HG03103 (cell line): ENCODE data around the gene FBXO31.
"Not testable (repeated sequence)": the region's sequence is repeated elsewhere in the genome, so short reads cannot be mapped to it uniquely, and the experiment has no call there.

ENCODE experiments used
- ATAC-seq: cut with Tn5 transposase; IDR thresholded peaks from one replicate; pipeline ENCODE4 v1.9.1; 2021; ENCODE audit warnings: low read depth; ENCODE audit not compliant: unreplicated experiment

FBXO31 gene

GRCh38 chr16:87387942-87388817, 4.6 kb upstream of the FBXO31 start:
- ATAC-seq, result peak; percentile 35

- ATAC-seq, result not testable (repeated sequence)
Observed at GRCh38 chr16:87384875-87385167, 1.2 kb upstream of the FBXO31 start.

DNA sequence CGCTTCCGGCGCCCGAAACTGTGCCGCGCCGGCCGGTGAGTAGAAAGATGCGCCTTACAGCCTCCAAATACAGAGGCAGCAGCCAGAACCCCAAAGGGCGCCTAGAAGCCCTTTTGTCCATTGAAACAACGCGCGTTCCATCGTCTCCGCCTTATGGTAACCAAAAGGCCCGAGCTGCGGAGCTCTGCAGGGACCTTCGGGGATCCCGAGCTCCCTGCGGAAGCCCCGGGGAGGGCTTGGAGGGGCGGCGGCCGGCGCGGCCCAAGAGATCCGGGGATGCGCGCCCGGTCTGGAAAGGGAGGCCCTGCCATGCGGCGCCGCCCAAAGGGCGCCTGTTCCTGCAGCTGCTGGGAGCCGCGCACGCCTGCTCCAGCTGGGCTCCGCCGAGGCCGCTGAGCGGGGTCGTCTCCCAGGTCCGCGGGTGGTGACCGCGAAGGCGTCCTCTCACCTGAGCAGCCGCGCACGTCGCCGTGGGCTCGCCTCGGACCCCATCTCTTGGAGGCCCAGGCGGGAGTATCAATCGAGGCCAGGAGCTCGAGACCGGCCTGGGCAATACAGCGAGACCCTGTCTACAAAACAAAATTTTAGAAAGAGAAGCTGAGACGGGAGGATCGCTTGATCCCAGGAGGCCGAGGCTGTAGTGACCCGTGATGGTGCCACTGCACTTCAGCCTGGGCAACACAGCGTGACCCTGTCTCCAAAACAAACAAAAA, 742 bp upstream of the FBXO31 start:
- ATAC-seq, result peak; percentile 8

- no peak for ATAC-seq
Observed at GRCh38 chr16:87382023-87382785, 1.4 kb downstream of the FBXO31 start.

GRCh38 chr16:87380881-87381280, 2.7 kb downstream of the FBXO31 start:
- no peak for ATAC-seq

DNA sequence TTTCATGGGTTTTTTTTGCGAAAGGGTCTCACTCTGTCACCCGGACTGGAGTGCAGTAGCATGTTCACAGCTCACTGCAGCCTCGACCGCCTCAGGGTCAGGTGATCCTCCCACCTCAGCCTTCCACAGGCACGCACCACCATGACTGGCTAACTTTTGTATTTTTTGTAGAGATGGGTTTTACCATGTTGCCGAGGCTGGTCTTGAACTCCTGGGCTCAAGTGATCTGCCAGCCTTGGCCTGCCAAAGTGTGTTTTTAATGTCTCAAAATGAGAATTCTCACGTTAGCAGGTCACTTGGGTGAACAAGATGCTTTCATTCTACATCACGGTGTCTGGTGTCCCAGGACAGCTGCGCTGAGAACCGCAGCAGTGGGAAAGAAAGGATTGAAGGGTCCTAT, 3.2 kb downstream of the FBXO31 start:
- ATAC-seq, result no peak

- ATAC-seq, result not testable (repeated sequence)
Observed at GRCh38 chr16:87379312-87379752, 4.2 kb downstream of the FBXO31 start.

- no peak for ATAC-seq
Observed at GRCh38 chr16:87376660-87377059, 6.9 kb downstream of the FBXO31 start.

DNA sequence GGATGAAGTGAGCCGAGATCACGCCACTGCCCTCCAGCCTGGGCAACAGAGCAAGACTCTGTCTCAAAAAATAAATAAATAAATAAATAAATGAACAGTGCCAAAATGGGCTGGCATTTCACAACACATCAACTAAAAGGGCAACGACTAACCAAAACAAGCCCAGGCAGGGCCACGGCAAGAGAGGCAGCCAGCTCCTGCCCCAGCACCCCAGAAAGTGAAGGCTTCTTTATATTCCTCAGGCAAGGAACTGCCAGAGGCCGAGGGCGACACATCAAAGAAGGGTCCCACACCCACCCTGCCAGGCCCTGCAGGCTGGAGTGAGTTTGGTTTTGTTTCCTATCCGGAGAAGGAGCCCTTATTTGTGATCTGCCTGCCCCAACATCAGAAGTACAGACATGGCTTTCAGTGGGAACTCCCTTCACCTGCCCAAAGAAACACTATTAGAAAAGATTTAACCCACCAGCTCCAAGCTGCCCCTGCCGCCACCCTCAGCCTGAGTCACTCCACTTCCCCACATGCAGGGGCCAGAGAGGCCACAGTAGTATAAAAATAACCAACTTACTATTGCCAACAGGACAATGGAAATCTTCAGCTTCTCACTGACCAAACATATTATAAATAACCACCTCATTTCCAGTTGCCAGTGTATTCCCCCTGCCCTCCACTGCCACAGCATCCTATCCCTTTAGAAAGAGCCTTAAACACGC, 8.0 kb downstream of the FBXO31 start:
- no peak for ATAC-seq

- no peak for ATAC-seq
Observed at GRCh38 chr16:87374313-87374712, 9.3 kb downstream of the FBXO31 start.

- ATAC-seq, result no peak
Observed at GRCh38 chr16:87372305-87372704, 11.3 kb downstream of the FBXO31 start.

DNA sequence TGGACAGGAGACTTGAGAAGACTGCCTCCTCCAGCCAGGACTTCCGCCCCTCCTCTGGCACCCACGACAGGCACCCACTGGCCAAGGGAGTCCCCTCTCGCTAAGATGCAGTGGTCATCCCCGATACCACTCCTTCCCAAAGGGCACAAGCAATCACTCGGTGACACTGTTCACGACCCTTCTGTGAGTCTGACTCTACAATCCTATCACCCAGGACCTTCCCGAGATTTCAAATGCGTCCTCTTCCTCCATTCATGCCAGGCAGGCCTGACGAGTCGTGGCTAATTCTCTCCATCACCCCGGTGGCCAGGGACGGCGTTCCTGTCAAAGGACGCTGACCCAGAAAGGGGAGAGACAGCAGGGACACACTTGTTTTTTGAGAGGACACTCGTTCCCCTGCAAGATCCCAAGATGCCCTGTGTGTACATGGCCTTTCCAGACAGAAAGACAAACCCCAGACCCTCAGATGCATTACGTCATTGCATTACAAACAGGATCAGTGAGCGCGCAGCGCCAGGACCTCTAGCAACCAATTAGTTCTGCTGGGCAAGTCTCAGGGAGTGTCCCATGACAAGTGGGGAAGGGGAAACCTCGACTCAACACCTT, 12.2 kb downstream of the FBXO31 start:
- no peak for ATAC-seq

DNA sequence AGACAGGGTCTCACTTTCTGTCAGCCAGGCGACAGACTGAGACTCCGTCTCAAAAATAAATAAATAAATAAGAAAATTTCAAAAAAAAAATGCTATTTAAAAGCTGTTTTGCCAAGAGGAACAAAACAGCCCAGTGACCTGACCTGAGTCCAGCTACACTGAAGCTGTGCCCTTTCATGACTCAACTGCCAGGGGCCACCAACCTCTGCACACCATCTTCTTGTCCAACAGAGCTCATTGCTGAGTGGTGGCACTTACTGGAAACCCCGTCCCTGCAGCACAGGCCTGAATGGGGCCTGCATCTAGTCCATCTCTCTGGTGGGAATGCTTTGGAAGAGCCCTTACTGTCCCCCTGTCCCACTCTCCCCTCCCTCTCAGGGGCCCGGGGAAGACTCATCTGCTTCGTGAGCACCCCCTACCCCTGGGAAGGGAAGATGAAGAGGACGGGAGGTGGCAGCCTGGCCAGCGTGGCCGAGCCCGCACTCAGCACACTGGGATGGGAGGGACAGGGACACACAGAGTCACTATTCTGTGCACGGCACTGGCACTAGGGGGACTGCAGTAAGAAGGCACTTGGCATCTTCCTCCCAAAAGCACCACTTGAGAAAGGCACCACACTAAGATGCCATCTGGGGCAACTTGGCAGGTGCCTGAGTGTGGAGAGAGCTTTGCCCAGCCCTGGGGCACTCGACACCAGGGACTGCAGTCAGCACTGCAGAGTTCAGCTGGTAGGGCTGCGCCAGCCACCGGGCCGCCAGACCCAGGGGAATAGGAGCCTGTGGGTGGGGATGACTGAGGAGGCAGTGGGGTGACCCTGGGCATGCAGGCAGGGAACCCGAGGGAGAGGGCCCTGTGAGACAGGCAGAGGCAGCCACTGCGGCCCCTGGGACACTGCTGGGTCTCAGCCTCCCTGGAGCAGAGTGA, 13.5 kb downstream of the FBXO31 start:
- ATAC-seq, result no peak

- ATAC-seq, result no peak
Observed at GRCh38 chr16:87369117-87369765, 14.3 kb downstream of the FBXO31 start.

DNA sequence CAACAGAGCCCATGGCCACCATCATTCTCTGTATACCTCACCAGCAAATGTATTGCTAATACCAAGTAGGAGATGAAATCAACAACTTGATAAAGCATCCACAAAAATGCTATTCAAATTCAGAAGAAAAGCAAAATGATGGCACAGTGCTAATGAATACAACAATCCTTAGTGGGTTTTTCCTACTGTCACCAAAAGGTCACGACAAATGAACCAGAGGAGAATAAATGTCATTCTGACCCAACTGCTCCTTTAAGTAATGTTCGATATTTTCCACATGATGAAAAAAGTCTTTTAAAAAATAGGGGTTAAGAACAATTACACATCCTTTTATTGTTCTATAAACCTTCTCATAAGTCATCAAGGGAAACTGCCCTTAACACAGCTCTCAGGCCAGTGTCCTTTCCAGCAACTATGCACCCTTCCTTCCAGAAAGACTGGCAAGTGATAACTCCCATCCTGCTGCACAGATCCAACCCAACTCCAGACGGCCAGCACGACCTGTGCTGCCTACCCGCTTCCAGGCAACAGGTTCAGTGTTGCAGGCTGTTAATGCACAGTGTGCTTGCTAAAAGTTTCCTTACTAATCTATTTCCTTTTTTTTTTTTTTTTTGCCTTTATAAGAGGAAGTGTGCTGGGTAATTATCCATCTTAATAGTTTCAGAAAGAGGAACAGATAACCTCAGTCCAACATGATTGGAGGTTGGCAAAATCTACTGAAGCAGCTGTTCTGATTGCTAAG, 15.4 kb downstream of the FBXO31 start:
- no peak for ATAC-seq

- no peak for ATAC-seq
Observed at GRCh38 chr16:87367529-87367928, 16.0 kb downstream of the FBXO31 start.

GRCh38 chr16:87366930-87367329, 16.6 kb downstream of the FBXO31 start:
- ATAC-seq, result no peak

DNA sequence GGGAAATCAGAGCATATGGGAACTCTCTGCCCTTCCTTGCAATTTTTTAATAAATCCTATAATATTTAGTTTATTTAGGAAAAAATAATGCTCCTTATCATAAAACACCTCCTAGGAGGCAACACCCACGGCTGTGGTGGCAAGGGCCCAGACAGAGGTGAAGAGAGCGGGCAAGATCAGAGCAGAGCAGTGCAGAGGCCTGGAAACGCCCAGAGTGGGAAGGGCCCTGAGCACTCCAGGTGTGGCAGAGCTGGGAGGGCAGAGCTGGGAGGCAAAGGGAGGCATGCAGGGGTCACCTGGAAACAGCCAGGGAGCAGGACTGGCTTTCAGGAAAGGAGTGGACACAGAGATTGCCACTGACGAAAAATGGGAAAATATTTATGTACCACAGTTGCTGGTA, 17.3 kb downstream of the FBXO31 start:
- no peak for ATAC-seq
